Mesenchymal stem cell (in vitro differentiated cells and primary cell): ENCODE results near the gene ZFR.

Source experiments
- DNase-seq: peaks from one replicate; pipeline ENCODE4 v3.0.0-alpha.2; 2013
- H2AFZ ChIP-seq: one replicate; pipeline ENCODE4 v1.6.1; 2013; ENCODE audit warnings: low read depth, mild to moderate bottlenecking, control low read depth, inconsistent platforms, low read length, moderate library complexity
- H2AK5ac ChIP-seq: 2 replicates; pipeline ENCODE4 v1.6.1; 2013; ENCODE audit warnings: low read length, moderate library complexity, mild to moderate bottlenecking, inconsistent platforms; ENCODE audit not compliant: severe bottlenecking
- H2BK120ac ChIP-seq: one replicate; pipeline ENCODE4 v1.6.1; 2013; ENCODE audit warnings: low read depth, mild to moderate bottlenecking, inconsistent platforms, low read length, moderate library complexity
- H2BK12ac ChIP-seq, 2 experiments: one replicate each; pipeline ENCODE4 v1.6.1; 2013; ENCODE audit warnings: inconsistent platforms in 2 of 2, low read length in 2 of 2, mild to moderate bottlenecking in 2 of 2, moderate library complexity in 2 of 2, control low read depth in 1 of 2
- H2BK15ac ChIP-seq: one replicate; pipeline ENCODE4 v1.6.1; 2013; ENCODE audit warnings: mild to moderate bottlenecking, low read depth, inconsistent platforms; ENCODE audit not compliant: poor library complexity, severe bottlenecking
- H2BK5ac ChIP-seq: 2 replicates; pipeline ENCODE4 v1.6.1; 2013; ENCODE audit warnings: low read depth, mild to moderate bottlenecking, low read length, control low read depth, inconsistent platforms; ENCODE audit not compliant: poor library complexity, severe bottlenecking
- H3K14ac ChIP-seq, 2 experiments: one replicate each; pipeline ENCODE4 v1.6.1; 2013; ENCODE audit warnings: inconsistent platforms in 2 of 2, low read length in 2 of 2, control low read depth in 1 of 2, mild to moderate bottlenecking in 1 of 2, moderate library complexity in 1 of 2
- H3K18ac ChIP-seq, 2 experiments: one replicate each; pipeline ENCODE4 v1.6.1; 2013; ENCODE audit warnings: inconsistent platforms in 2 of 2, low read length in 2 of 2, control low read depth in 1 of 2, low read depth in 1 of 2, mild to moderate bottlenecking in 1 of 2
- H3K23ac ChIP-seq, 2 experiments: one replicate each; pipeline ENCODE4 v1.6.1; 2013; ENCODE audit warnings: inconsistent platforms in 2 of 2, low read length in 2 of 2, mild to moderate bottlenecking in 2 of 2, moderate library complexity in 2 of 2, control low read depth in 1 of 2
- H3K27ac ChIP-seq: 2 replicates; pipeline ENCODE4 v1.5.1; 2013; ENCODE audit warnings: mild to moderate bottlenecking, moderate library complexity, low read length, control low read depth, inconsistent platforms; ENCODE audit not compliant: poor library complexity, severe bottlenecking
- H3K27me3 ChIP-seq, 2 experiments: 2 replicates each; pipeline versions ENCODE4 v1.6.1 to v1.7.0; 2013; ENCODE audit warnings: low read length in 2 of 2, mild to moderate bottlenecking in 2 of 2, moderate library complexity in 2 of 2, control low read depth in 1 of 2, inconsistent platforms in 1 of 2; ENCODE audit not compliant: control insufficient read depth in 1 of 2, insufficient read depth in 1 of 2
- H3K36me3 ChIP-seq, 2 experiments: 2 replicates each; pipeline versions ENCODE4 v1.6.1 to v1.7.0; 2013; ENCODE audit warnings: low read length in 2 of 2, control low read depth in 1 of 2, inconsistent platforms in 1 of 2, low read depth in 1 of 2, mild to moderate bottlenecking in 1 of 2; ENCODE audit not compliant: insufficient read depth in 2 of 2, control insufficient read depth in 1 of 2
- H3K4ac ChIP-seq, 2 experiments: one replicate each; pipeline ENCODE4 v1.6.1; 2013; ENCODE audit warnings: inconsistent platforms in 2 of 2, low read length in 2 of 2, mild to moderate bottlenecking in 2 of 2, moderate library complexity in 2 of 2, control low read depth in 1 of 2, low read depth in 1 of 2
- H3K4me1 ChIP-seq: 2 replicates; pipeline ENCODE4 v1.6.1; 2013; ENCODE audit warnings: low read depth, low read length, control low read depth; ENCODE audit not compliant: control insufficient read depth, insufficient read depth
- H3K4me2 ChIP-seq: 2 replicates; pipeline ENCODE4 v1.6.1; 2013; ENCODE audit warnings: low read length, mild to moderate bottlenecking, inconsistent platforms; ENCODE audit not compliant: poor library complexity, severe bottlenecking
- H3K4me3 ChIP-seq, 2 experiments: 2 replicates each; pipeline versions ENCODE4 v1.5.1 to v1.7.0; 2013; ENCODE audit warnings: low read length in 2 of 2, mild to moderate bottlenecking in 2 of 2, control low read depth in 1 of 2, low read depth in 1 of 2; ENCODE audit not compliant: insufficient read depth in 1 of 2
- H3K79me1 ChIP-seq: replicated peaks from 2 replicates; pipeline ENCODE4 v1.6.1; 2013; ENCODE audit warnings: mild to moderate bottlenecking, control low read depth, low read length, inconsistent platforms; ENCODE audit not compliant: poor library complexity, severe bottlenecking
- H3K9ac ChIP-seq: 2 replicates; pipeline ENCODE4 v1.7.0; 2013; ENCODE audit warnings: mild to moderate bottlenecking, low read length, moderate library complexity
- H3K9me3 ChIP-seq: 2 replicates; pipeline ENCODE4 v1.7.0; 2013; ENCODE audit warnings: mild to moderate bottlenecking, low read length; ENCODE audit not compliant: control insufficient read depth
- H4K8ac ChIP-seq: one replicate; pipeline ENCODE4 v1.6.1; 2013; ENCODE audit warnings: inconsistent platforms, mild to moderate bottlenecking, low read length, moderate library complexity
- H4K91ac ChIP-seq: one replicate; pipeline ENCODE4 v1.6.1; 2013; ENCODE audit warnings: mild to moderate bottlenecking, low read length, inconsistent platforms
- WGBS: methylation state at CpG from one replicate; pipeline ENCODE4 v1.1.7; 2013; ENCODE audit warnings: mixed read lengths; 5-methylcytosine and 5-hydroxymethylcytosine counted together

ZFR gene

GRCh38 chr5:32387841-32388240 lies 56.7 kb downstream of the ZFR start:
- H3K9ac ChIP-seq, result peak overlapping the region; percentile 57
- no peaks in the 10 kb centered on the region for H3K27me3 ChIP-seq
- H3K23ac ChIP-seq, result no peak overlapping the region
- H3K27ac ChIP-seq, result no peak overlapping the region
- no peak overlapping the region for H2BK15ac ChIP-seq
- no peak overlapping the region for H2AK5ac ChIP-seq
- no peak overlapping the region for H3K4ac ChIP-seq
- no peak overlapping the region for H3K18ac ChIP-seq
- no peak overlapping the region for H2BK12ac ChIP-seq
- no peak for DNase-seq
- no peak overlapping the region for H4K91ac ChIP-seq
- peaks cover 15% of the 10 kb centered on the region for H3K79me1 ChIP-seq
- peak overlapping the region in 1 of 2 experiments; percentile 27 for H3K4me3 ChIP-seq
- H2BK5ac ChIP-seq, result no peak overlapping the region
- no peak overlapping the region for H3K14ac ChIP-seq
- H3K36me3 ChIP-seq, result peaks cover 10 to 89% of the 10 kb centered on the region in 2 experiments
- H2AFZ ChIP-seq, result no peak overlapping the region
- H3K4me1 ChIP-seq, result peaks cover 4% of the 10 kb centered on the region
- H3K4me2 ChIP-seq, result no peak overlapping the region
- H3K9me3 ChIP-seq, result no peaks in the 10 kb centered on the region
- H2BK120ac ChIP-seq, result no peak overlapping the region
- no peak overlapping the region for H4K8ac ChIP-seq

- DNase-seq, result no peak
- H2BK120ac ChIP-seq, result no peak overlapping the region
- H2BK15ac ChIP-seq, result no peak overlapping the region
Observed at GRCh38 chr5:32387211-32387610, 57.3 kb downstream of the ZFR start.

GRCh38 chr5:32384621-32385020 lies 59.9 kb downstream of the ZFR start:
- H3K4me2 ChIP-seq, result no peak overlapping the region

More at GRCh38 chr5:32387211-32387610, 57.3 kb downstream of the ZFR start:
- Histone ChIP-seq H3K27me3 (no peaks in the 10 kb centered on the region), H4K91ac (no peak overlapping the region), H2AK5ac (no peak overlapping the region), H3K79me1 (peaks cover 11% of the 10 kb centered on the region), H3K4ac (no peak overlapping the region), H2BK12ac (no peak overlapping the region), H2AFZ (no peak overlapping the region), H3K9ac (peak overlapping the region; percentile 57), H3K27ac (no peak overlapping the region), H3K9me3 (no peaks in the 10 kb centered on the region), H3K4me2 (no peak overlapping the region), H3K4me3 (no peak overlapping the region), H3K23ac (no peak overlapping the region), H3K18ac (no peak overlapping the region), H4K8ac (no peak overlapping the region), H3K14ac (no peak overlapping the region), H2BK5ac (no peak overlapping the region), H3K4me1 (peaks cover 4% of the 10 kb centered on the region), H3K36me3 (peaks cover 7 to 90% of the 10 kb centered on the region in 2 experiments)
- 100% methylated on average over 3 of the region's 3 CpGs for WGBS

GRCh38 chr5:32383586-32383985 lies 61.0 kb downstream of the ZFR start:
- no peak overlapping the region for H3K27ac ChIP-seq
- DNase-seq, result no peak
- no peak overlapping the region for H3K9ac ChIP-seq
- no peak overlapping the region for H4K8ac ChIP-seq
- peaks cover 7% of the 10 kb centered on the region for H3K79me1 ChIP-seq
- H3K27me3 ChIP-seq, result no peaks in the 10 kb centered on the region
- H2BK15ac ChIP-seq, result no peak overlapping the region
- H3K18ac ChIP-seq, result no peak overlapping the region
- H4K91ac ChIP-seq, result no peak overlapping the region
- H3K4me2 ChIP-seq, result no peak overlapping the region
- H2BK120ac ChIP-seq, result no peak overlapping the region
- H3K14ac ChIP-seq, result no peak overlapping the region
- no peak overlapping the region for H2BK12ac ChIP-seq
- no peak overlapping the region for H3K23ac ChIP-seq
- H3K4me3 ChIP-seq, result no peak overlapping the region
- H3K36me3 ChIP-seq, result peaks cover 3 to 90% of the 10 kb centered on the region in 2 experiments
- no peaks in the 10 kb centered on the region for H3K4me1 ChIP-seq
- H3K4ac ChIP-seq, result no peak overlapping the region
- H2AFZ ChIP-seq, result no peak overlapping the region
- no peaks in the 10 kb centered on the region for H3K9me3 ChIP-seq
- H2AK5ac ChIP-seq, result no peak overlapping the region
- WGBS, result 96% methylated on average over 3 of the region's 3 CpGs
- no peak overlapping the region for H2BK5ac ChIP-seq

More at GRCh38 chr5:32384621-32385020, 59.9 kb downstream of the ZFR start:
- H3K4me3 ChIP-seq, result no peak overlapping the region
- no peaks in the 10 kb centered on the region for H3K4me1 ChIP-seq
- no peak overlapping the region for H2BK120ac ChIP-seq
- H3K14ac ChIP-seq, result no peak overlapping the region
- no peak overlapping the region for H3K27ac ChIP-seq
- H2AFZ ChIP-seq, result no peak overlapping the region
- no peaks in the 10 kb centered on the region for H3K9me3 ChIP-seq
- H3K18ac ChIP-seq, result no peak overlapping the region
- H2BK12ac ChIP-seq, result no peak overlapping the region
- no peaks in the 10 kb centered on the region for H3K27me3 ChIP-seq
- H3K4ac ChIP-seq, result no peak overlapping the region
- no peak overlapping the region for H4K91ac ChIP-seq
- no peak overlapping the region for H4K8ac ChIP-seq
- H3K36me3 ChIP-seq, result peaks cover 3 to 90% of the 10 kb centered on the region in 2 experiments
- H3K9ac ChIP-seq, result no peak overlapping the region
- no peak overlapping the region for H2BK15ac ChIP-seq
- no peak overlapping the region for H3K23ac ChIP-seq
- peaks cover 7% of the 10 kb centered on the region for H3K79me1 ChIP-seq
- no peak overlapping the region for H2BK5ac ChIP-seq
- no peak overlapping the region for H2AK5ac ChIP-seq
- DNase-seq, result no peak
